Measurements from ENCODE around the gene UPK1A. TPM values are rescaled to one million over a fixed set of nuclear protein-coding genes. Genes with fewer than 3 reads are reported as not detected.

The UPK1A gene
- total and polyA plus RNA-seq, 9 of the 15 experiments (the other 6 are each of a cell fraction or from before 2014, with no cell fraction given) = 0.06 to 0.13 TPM; not detected in 7

GRCh38 chr19:35628565-35629331, 37.6 kb upstream of the UPK1A start, which contains the start of gene RBM42 (continued):
- TF ChIP-seq PHF8 (IDR thresholded peaks at IDR 0.05; ENCODE audit: borderline replicate concordance, low read length) (peak; percentile 91), OTX1 (CRISPR knock-in tag; IDR thresholded peaks at IDR 0.05) (peak; percentile 77; the same call in 1 of the 2 replicates), DIDO1 (tag; IDR thresholded peaks at IDR 0.05; ENCODE audit: low read depth) (peak; percentile 98), TFAM (CRISPR knock-in tag; conservative IDR thresholded peaks at IDR 0.05) (no peak), MAFK (IDR thresholded peaks at IDR 0.05; ENCODE audit: low read length) (no peak), CSDE1 (IDR thresholded peaks at IDR 0.05) (peak in 1 of 2 experiments; percentile 99; a peak in 2 of 4 replicates), FOSL1 (tag; conservative IDR thresholded peaks at IDR 0.05) (0 out of 2 replicates have a peak, but pooled peaks have one; percentile 29), CEBPZ (IDR thresholded peaks at IDR 0.05; ENCODE audit: borderline replicate concordance, low read depth, low read length) (peak; percentile 83; the same call in 1 of the 2 replicates), NFRKB (IDR thresholded peaks at IDR 0.05; ENCODE audit: low read depth) (peak; percentile 86), HDAC1 (IDR thresholded peaks at IDR 0.05) (peak in 1 of 2 experiments; percentile 92; a peak in 3 of 4 replicates), KDM5B (IDR thresholded peaks at IDR 0.05; ENCODE audit: insufficient replicate concordance, low read depth, low read length) (peak; percentile 81), ZNF324 (CRISPR knock-in tag; IDR thresholded peaks at IDR 0.05) (peak; percentile 29; the same call in 1 of the 2 replicates)
- TF ChIP-seq, protein P1, sequence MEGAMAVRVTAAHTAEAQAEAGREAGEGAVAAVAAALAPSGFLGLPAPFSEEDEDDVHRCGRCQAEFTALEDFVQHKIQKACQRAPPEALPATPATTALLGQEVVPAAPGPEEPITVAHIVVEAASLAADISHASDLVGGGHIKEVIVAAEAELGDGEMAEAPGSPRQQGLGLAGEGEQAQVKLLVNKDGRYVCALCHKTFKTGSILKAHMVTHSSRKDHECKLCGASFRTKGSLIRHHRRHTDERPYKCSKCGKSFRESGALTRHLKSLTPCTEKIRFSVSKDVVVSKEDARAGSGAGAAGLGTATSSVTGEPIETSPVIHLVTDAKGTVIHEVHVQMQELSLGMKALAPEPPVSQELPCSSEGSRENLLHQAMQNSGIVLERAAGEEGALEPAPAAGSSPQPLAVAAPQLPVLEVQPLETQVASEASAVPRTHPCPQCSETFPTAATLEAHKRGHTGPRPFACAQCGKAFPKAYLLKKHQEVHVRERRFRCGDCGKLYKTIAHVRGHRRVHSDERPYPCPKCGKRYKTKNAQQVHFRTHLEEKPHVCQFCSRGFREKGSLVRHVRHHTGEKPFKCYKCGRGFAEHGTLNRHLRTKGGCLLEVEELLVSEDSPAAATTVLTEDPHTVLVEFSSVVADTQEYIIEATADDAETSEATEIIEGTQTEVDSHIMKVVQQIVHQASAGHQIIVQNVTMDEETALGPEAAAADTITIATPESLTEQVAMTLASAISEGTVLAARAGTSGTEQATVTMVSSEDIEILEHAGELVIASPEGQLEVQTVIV (CRISPR knock-in tag; IDR thresholded peaks at IDR 0.05; ENCODE audit: borderline replicate concordance) = no peak
- TF ChIP-seq, protein P2, sequence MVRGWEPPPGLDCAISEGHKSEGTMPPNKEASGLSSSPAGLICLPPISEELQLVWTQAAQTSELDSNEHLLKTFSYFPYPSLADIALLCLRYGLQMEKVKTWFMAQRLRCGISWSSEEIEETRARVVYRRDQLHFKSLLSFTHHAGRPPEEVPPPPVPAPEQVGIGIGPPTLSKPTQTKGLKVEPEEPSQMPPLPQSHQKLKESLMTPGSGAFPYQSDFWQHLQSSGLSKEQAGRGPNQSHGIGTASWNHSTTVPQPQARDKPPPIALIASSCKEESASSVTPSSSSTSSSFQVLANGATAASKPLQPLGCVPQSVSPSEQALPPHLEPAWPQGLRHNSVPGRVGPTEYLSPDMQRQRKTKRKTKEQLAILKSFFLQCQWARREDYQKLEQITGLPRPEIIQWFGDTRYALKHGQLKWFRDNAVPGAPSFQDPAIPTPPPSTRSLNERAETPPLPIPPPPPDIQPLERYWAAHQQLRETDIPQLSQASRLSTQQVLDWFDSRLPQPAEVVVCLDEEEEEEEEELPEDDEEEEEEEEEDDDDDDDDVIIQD (CRISPR knock-in tag; IDR thresholded peaks at IDR 0.05) = no peak
- TF ChIP-seq, protein P3, sequence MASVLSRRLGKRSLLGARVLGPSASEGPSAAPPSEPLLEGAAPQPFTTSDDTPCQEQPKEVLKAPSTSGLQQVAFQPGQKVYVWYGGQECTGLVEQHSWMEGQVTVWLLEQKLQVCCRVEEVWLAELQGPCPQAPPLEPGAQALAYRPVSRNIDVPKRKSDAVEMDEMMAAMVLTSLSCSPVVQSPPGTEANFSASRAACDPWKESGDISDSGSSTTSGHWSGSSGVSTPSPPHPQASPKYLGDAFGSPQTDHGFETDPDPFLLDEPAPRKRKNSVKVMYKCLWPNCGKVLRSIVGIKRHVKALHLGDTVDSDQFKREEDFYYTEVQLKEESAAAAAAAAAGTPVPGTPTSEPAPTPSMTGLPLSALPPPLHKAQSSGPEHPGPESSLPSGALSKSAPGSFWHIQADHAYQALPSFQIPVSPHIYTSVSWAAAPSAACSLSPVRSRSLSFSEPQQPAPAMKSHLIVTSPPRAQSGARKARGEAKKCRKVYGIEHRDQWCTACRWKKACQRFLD (CRISPR knock-in tag; IDR thresholded peaks at IDR 0.05) = peak; percentile 78; the same call in 1 of the 2 replicates

Data from K562 (cell line).